ENCODE measurements around the gene MEOX1. TPM values are rescaled to one million over a fixed set of nuclear protein-coding genes. Genes with fewer than 3 reads are reported as not detected.

MEOX1 gene
- total RNA-seq, 1 experiment from 2014 or later: not detected

GRCh38 chr17:43608313-43608712, 53.4 kb downstream of the MEOX1 start:
- Mint-ChIP-seq H3K27me3 (ENCODE audit: low read depth) (no peaks in the 10 kb centered on the region; the same call in 1 of the 2 replicates), H3K36me3 (peaks cover 8% of the 10 kb centered on the region; the same call in 1 of the 2 replicates), H3K9me3 (peaks cover 30% of the 10 kb centered on the region), H3K27ac (no peak overlapping the region), H3K4me1 (peaks cover 6% of the 10 kb centered on the region; the same call in 1 of the 2 replicates), H3K4me3 (no peak overlapping the region)
- TF ChIP-seq TP53 (CRISPR knock-in tag; IDR thresholded peaks at IDR 0.05) (no peak), JAZF1 (CRISPR knock-in tag; IDR thresholded peaks at IDR 0.05) (no peak), PREB (CRISPR knock-in tag; IDR thresholded peaks at IDR 0.05; ENCODE audit: borderline replicate concordance) (no peak), E2F5 (CRISPR knock-in tag; IDR thresholded peaks at IDR 0.05) (no peak)
- no peak for DNase-seq (ENCODE audit: low spot score)
- ChIA-PET POLR2A (no interaction called here), CTCF (interaction anchor here (1.3 kb wide), 1 partner anchor 21 kb away, joined by 3 read pairs; no protein-coding TSS in a partner anchor)
- no peak for ATAC-seq

- ATAC-seq (no peak), DNase-seq (ENCODE audit: low spot score) (no peak)
- no peaks in the 10 kb centered on the region; the same call in 1 of the 2 replicates for H3K27me3 Mint-ChIP-seq (ENCODE audit: low read depth)
- H3K27ac Mint-ChIP-seq: no peak overlapping the region
- no peak overlapping the region for H3K4me3 Mint-ChIP-seq
- H3K4me1 Mint-ChIP-seq: 0 out of 2 replicates have a peak, but pooled peaks cover 1% of the 10 kb centered on the region
- peaks cover 8% of the 10 kb centered on the region; the same call in 1 of the 2 replicates for H3K36me3 Mint-ChIP-seq
- CTCF ChIA-PET: interaction anchor here (1.1 kb wide), 1 partner anchor 121 kb away, joined by 3 read pairs; the partner anchor contains the start of gene DHX8
- H3K9me3 Mint-ChIP-seq: peaks cover 19% of the 10 kb centered on the region
- TF ChIP-seq E2F1 (CRISPR knock-in tag; IDR thresholded peaks at IDR 0.05) (no peak), GTF2I (CRISPR knock-in tag; conservative IDR thresholded peaks at IDR 0.05) (no peak), ZBTB43 (CRISPR knock-in tag; IDR thresholded peaks at IDR 0.05) (no peak), CTCF (IDR thresholded peaks at IDR 0.05) (no peak), EMX1 (CRISPR knock-in tag; IDR thresholded peaks at IDR 0.05) (no peak), ATF2 (CRISPR knock-in tag; IDR thresholded peaks at IDR 0.05; ENCODE audit: borderline replicate concordance, low read depth) (no peak), ZNF671 (CRISPR knock-in tag; IDR thresholded peaks at IDR 0.05) (no peak), MLX (CRISPR knock-in tag; IDR thresholded peaks at IDR 0.05) (no peak), IRF1 (CRISPR knock-in tag; IDR thresholded peaks at IDR 0.05) (no peak), ZNF317 (CRISPR knock-in tag; IDR thresholded peaks at IDR 0.05; ENCODE audit: borderline replicate concordance, low read depth) (no peak), ZNF232 (CRISPR knock-in tag; IDR thresholded peaks at IDR 0.05) (no peak), ZNF425 (CRISPR knock-in tag; conservative IDR thresholded peaks at IDR 0.05) (no peak), ARID4B (CRISPR knock-in tag; IDR thresholded peaks at IDR 0.05; ENCODE audit: borderline replicate concordance) (no peak)
- POLR2A ChIA-PET: no interaction called here
Measured at GRCh38 chr17:43604549-43604948, 57.2 kb downstream of the MEOX1 start.
